Measurements from ENCODE around the gene PRKCD.

PRKCD gene

GRCh38 chr3:53134631-53135232, 26.3 kb upstream of the PRKCD start:
- Mint-ChIP-seq H3K36me3 (ENCODE audit: low read depth) (no peaks in the 10 kb centered on the region), H3K27ac (no peak overlapping the region), H3K9me3 (no peaks in the 10 kb centered on the region), H3K4me1 (peaks cover 24% of the 10 kb centered on the region), H3K4me3 (no peak overlapping the region), H3K27me3 (ENCODE audit: low read depth, poor library complexity) (peaks cover 25% of the 10 kb centered on the region)
- peak; percentile 69 for DNase-seq
- TF ChIP-seq, protein P1, sequence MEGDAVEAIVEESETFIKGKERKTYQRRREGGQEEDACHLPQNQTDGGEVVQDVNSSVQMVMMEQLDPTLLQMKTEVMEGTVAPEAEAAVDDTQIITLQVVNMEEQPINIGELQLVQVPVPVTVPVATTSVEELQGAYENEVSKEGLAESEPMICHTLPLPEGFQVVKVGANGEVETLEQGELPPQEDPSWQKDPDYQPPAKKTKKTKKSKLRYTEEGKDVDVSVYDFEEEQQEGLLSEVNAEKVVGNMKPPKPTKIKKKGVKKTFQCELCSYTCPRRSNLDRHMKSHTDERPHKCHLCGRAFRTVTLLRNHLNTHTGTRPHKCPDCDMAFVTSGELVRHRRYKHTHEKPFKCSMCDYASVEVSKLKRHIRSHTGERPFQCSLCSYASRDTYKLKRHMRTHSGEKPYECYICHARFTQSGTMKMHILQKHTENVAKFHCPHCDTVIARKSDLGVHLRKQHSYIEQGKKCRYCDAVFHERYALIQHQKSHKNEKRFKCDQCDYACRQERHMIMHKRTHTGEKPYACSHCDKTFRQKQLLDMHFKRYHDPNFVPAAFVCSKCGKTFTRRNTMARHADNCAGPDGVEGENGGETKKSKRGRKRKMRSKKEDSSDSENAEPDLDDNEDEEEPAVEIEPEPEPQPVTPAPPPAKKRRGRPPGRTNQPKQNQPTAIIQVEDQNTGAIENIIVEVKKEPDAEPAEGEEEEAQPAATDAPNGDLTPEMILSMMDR (IDR thresholded peaks at IDR 0.05): peak; percentile 67

- no peak for DNase-seq
- H3K4me1 Mint-ChIP-seq: peaks cover 22% of the 10 kb centered on the region
- no peak overlapping the region for H3K4me3 Mint-ChIP-seq
- H3K27me3 Mint-ChIP-seq (ENCODE audit: low read depth, poor library complexity): peaks cover 22% of the 10 kb centered on the region
- H3K27ac Mint-ChIP-seq: no peak overlapping the region
- no peaks in the 10 kb centered on the region for H3K36me3 Mint-ChIP-seq (ENCODE audit: low read depth)
- TF ChIP-seq, protein P1 (IDR thresholded peaks at IDR 0.05): no peak
- H3K9me3 Mint-ChIP-seq: no peaks in the 10 kb centered on the region
These were observed 23.8 kb upstream of the PRKCD start for GRCh38 chr3:53137221-53137620.

DNA sequence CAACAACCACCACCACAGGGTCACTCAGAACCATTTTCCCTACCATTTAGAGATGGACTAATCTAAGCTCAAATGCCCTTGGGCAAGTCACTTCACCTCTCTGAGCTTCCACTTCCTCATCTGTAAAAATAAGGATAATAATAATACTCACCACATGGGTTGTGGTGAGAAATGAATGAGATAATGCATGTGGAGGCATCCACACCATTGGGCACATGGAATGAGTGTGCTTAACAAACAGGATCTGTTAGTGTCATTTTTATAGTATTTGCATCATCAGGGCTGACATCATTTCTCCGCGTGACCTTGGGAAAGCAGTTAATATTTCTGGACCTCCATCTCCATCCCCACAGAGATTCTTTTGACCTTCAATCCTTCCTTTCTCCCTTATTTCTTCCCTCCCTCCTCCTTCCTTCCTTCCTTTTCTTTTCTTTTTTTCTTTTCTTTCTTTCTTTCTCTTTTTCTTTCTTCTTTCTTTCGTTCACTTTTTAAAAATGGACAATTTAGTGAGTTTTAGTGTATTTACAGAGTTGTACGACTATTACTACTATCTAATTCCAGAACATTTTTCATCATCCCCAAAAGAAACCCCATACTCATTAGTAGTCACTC, 23.1 kb upstream of the PRKCD start:
- Mint-ChIP-seq H3K4me1 (peaks cover 26% of the 10 kb centered on the region), H3K36me3 (ENCODE audit: low read depth) (no peaks in the 10 kb centered on the region), H3K4me3 (no peak overlapping the region), H3K27me3 (ENCODE audit: low read depth, poor library complexity) (peaks cover 14% of the 10 kb centered on the region), H3K9me3 (no peaks in the 10 kb centered on the region), H3K27ac (no peak overlapping the region)
- TF ChIP-seq, protein P1 (IDR thresholded peaks at IDR 0.05): no peak
- no peak for DNase-seq

GRCh38 chr3:53139906-53140846, 20.8 kb upstream of the PRKCD start:
- H3K27ac Mint-ChIP-seq: no peak overlapping the region
- peaks cover 6% of the 10 kb centered on the region for H3K27me3 Mint-ChIP-seq (ENCODE audit: low read depth, poor library complexity)
- TF ChIP-seq, protein P1 (IDR thresholded peaks at IDR 0.05): no peak
- H3K4me3 Mint-ChIP-seq: no peak overlapping the region
- H3K9me3 Mint-ChIP-seq: no peaks in the 10 kb centered on the region
- H3K36me3 Mint-ChIP-seq (ENCODE audit: low read depth): no peaks in the 10 kb centered on the region
- DNase-seq: no peak
- H3K4me1 Mint-ChIP-seq: peaks cover 31% of the 10 kb centered on the region

- peaks cover 41% of the 10 kb centered on the region for H3K4me1 Mint-ChIP-seq
These were observed 19.9 kb upstream of the PRKCD start for GRCh38 chr3:53140847-53141845.

More at GRCh38 chr3:53140847-53141845, 19.9 kb upstream of the PRKCD start:
- TF ChIP-seq, protein P1 (IDR thresholded peaks at IDR 0.05): no peak
- H3K9me3 Mint-ChIP-seq: no peaks in the 10 kb centered on the region
- no peak overlapping the region for H3K4me3 Mint-ChIP-seq
- H3K27me3 Mint-ChIP-seq (ENCODE audit: low read depth, poor library complexity): peaks cover 3% of the 10 kb centered on the region
- H3K36me3 Mint-ChIP-seq (ENCODE audit: low read depth): no peaks in the 10 kb centered on the region
- DNase-seq: no peak
- no peak overlapping the region for H3K27ac Mint-ChIP-seq

All from nephron progenitor cell (in vitro differentiated cells).